ENCODE results near the gene POFUT2.

POFUT2 gene

GRCh38 chr21:45223236-45224185, 64.2 kb downstream of the POFUT2 start:
- DNase-seq (ENCODE audit: low spot score) = no peak

GRCh38 chr21:45222001-45222400, 65.7 kb downstream of the POFUT2 start:
- DNase-seq (ENCODE audit: low spot score) = no peak

- no peak for DNase-seq (ENCODE audit: low spot score)
These were observed 66.8 kb downstream of the POFUT2 start for GRCh38 chr21:45220714-45221490.

- DNase-seq (ENCODE audit: low spot score) = no peak
These were observed 67.6 kb downstream of the POFUT2 start for GRCh38 chr21:45220071-45220481.

- DNase-seq (ENCODE audit: low spot score) = no peak
These were observed 68.2 kb downstream of the POFUT2 start for GRCh38 chr21:45219517-45219916.

- no peak for DNase-seq (ENCODE audit: low spot score)
These were observed 70.7 kb downstream of the POFUT2 start for GRCh38 chr21:45217010-45217409.

- no peak for DNase-seq (ENCODE audit: low spot score)
These were observed 72.5 kb downstream of the POFUT2 start for GRCh38 chr21:45215213-45215612.
